GM12874 (cell line): Measurements from ENCODE around the gene PPP1R11.

ENCODE experiments used
- TF ChIP-seq, protein P1 (sequence below): IDR thresholded peaks from 2 replicates; pipeline ENCODE4 v1.5.1; 2011; ENCODE audit warnings: low read depth, mild to moderate bottlenecking, control low read depth, low read length, moderate library complexity; ENCODE audit not compliant: insufficient read depth

PPP1R11 gene

DNA sequence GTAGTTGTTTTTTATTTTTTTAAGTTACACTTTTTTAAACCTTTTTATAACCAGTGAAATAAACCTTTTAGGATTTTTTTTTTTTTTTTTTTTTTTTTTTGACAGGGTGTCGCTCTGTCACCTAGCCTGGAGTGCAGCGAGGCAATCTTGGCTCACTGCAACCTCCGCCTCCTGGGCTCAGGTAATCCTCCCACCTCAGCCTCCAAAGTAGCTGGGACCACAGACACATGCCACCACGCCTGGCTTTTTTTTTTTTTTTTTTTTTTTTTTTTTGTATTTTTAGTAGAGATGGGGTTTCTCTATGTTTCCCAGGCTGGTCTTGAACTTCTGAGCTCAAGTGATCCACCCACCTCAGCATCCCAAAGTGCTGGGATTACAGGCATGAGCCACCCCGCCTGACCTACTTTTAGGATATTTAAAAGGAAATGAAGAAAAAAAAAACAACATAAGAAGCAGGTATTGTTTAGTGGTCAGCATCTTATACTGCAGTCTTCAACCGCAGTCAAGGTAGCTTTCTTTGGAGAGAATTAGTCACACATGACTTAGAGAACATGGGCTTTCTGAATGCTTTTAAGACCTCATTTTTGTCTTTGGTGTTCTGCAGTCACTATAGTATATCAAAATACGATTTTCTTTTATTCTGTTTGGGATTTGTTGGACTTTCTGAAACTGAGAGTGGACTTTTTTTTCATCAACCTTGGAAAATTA lies 4.4 kb upstream of the PPP1R11 start:
- TF ChIP-seq, protein P1, sequence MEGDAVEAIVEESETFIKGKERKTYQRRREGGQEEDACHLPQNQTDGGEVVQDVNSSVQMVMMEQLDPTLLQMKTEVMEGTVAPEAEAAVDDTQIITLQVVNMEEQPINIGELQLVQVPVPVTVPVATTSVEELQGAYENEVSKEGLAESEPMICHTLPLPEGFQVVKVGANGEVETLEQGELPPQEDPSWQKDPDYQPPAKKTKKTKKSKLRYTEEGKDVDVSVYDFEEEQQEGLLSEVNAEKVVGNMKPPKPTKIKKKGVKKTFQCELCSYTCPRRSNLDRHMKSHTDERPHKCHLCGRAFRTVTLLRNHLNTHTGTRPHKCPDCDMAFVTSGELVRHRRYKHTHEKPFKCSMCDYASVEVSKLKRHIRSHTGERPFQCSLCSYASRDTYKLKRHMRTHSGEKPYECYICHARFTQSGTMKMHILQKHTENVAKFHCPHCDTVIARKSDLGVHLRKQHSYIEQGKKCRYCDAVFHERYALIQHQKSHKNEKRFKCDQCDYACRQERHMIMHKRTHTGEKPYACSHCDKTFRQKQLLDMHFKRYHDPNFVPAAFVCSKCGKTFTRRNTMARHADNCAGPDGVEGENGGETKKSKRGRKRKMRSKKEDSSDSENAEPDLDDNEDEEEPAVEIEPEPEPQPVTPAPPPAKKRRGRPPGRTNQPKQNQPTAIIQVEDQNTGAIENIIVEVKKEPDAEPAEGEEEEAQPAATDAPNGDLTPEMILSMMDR = no peak

DNA sequence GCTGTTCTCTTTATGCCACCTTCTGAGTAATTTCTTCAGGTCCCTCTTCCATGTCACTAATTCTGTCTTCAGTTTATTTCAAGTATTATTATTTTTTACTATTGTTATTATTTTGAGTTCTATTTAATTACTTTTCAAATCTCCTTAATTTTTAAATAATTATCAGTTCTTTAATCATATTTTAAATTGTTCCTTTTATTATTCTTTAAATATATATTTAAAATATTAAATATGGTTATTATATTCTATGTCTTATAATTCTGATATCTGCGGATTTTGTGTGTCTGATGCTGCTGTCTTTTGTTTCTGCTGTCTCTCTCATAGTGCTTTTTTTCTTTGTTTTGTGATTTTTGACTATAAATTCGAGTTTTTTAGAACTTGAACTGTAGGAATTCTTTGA lies 3.7 kb upstream of the PPP1R11 start:
- TF ChIP-seq, protein P1 = no peak

DNA sequence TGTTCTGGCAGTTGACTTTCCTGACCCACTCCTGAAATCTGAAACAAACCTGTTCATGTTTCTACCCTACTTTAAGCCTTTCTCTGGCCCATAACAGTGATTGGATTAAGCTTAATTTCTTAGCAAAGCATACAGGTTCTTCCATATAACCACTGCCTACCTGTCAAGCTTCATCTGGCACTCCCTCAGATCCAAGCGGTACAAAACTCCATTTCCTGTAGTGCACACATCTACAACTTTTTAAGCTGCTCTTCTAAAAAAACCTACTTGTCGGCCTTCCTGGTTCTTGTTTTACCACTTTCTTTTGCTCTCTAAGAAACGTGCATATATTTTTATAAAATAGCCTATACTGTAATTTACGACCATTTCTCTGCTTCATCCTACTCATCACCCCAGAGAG lies 916 bp upstream of the PPP1R11 start:
- TF ChIP-seq, protein P1 = no peak

DNA sequence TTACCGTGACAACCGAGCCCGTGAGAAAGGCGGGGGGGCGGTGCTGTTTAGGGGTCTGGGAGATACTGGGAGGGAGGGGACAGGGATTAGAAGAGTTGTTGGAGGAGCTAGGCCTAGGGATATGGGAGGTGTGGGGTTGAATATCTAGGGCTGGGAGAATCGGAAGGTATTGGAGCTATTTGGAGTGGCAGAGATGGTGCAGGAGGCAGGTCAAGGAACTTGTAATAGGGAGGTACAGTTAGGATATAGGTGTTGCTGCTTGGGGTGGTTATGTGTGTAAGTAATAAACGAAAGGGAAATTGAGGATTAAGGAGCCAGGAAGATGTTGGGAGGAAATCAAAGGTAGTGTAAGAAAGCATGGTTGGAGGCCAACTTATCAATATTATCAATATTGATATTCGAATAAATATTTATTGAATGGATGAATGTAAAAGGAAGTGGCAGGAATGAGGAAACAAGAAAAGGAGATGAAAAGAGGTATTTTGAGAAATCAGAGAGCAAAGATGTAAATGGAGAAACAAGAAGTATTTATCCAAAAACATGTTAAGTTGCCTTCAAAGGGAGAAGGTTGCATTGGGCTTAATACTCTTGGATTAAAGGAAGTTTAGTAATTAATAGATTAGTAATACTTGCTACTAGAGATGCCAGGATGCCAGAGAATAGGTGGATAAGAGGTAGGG lies 602 bp downstream of the PPP1R11 start:
- TF ChIP-seq, protein P1 = no peak

DNA sequence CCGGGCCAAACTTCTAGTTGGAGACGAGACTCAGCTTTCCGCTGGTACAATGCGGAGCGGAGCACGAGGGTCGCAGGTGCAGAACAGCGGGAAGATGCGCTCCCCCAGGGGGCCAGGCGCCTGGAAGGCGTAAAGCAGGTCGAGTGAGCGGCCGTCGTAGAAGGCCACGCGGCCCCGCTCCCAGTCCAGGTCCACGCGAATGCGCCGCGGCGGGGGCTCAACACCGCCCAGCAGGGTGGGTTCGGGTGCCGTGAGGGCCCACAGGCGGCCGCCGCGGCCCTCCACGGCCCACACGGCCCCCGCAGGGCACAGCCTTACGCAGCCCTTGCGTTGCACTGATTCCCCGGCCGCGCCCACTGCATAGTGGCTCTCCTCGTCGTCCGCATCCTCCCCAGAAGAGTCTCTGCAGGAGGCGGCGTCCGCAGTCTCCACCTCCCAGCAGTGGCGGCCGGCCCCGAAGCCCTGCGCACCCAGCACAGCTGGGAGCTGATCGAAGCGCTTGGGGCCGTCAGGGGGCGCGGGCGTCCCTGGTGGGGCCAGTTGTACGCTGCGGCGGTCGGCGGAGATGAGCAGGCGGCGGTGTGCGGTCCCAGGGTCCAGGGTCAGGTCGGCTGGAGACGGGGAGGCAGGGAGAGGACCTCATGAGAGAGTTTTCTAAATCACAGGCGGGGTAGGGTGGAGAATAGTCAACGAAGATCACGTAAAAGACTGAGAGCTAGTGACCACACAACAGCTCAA lies 4.3 kb downstream of the PPP1R11 start:
- TF ChIP-seq, protein P1 = no peak

DNA sequence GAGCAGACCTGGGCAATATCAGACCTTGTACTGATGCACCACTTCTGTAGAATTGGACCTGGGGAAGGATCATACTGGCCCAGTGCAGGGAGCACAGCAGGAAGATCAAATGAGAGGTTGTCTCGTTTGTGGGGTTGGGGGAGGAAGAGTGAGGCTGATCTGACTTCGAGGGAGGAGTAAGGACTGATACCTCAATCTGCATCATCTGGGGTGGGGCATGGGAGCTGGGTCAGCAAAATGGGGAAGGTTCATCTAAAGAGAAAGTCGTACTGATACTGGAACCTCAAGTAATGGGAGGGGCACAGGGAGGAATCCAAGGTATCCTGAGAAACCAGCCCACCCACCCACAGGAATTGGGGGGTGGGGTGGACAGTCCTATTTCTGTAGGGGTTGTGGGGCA lies 4.9 kb downstream of the PPP1R11 start:
- TF ChIP-seq, protein P1 = no peak

DNA sequence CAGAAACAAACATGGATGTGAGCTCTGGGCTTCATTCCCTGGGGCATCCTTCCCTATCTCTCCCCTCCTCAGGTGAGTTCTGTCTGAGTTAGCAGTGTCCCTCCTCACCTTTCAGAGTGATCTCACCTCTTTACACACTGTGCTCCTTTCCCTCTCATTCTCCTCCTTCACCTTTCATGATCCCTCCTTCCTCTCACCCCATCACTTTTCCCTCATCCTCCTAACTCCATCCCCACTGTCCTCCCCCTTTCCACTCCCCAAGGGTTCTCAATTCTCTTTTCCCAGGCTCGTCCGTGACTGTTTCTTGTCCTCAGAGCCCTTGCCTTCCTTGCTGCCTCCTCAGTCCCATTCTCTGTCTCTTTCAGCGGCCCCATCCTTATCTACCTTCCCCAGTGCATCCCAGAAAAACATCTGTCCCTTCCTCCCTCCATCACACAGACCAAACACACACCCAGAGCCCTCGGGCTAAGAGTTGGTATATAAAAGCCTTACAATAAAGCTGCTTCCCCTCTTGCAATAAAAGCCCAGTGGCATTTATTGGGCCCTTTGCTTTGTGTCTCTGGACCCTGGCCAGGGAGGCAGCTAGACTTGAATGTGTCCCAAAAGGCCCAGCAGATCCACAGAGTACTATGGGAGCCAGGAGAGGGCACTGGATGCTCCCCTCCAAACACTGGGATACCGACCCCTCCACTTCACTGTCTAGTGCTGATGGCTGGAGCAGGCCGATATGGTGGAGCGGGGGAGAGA lies 6.7 kb downstream of the PPP1R11 start:
- TF ChIP-seq, protein P1 = no peak
